RPMI7951 (cell line): Measurements from ENCODE around the gene DOCK9. TPM values are rescaled to one million over a fixed set of nuclear protein-coding genes. Genes with fewer than 3 reads are reported as not detected.
A peak's percentile ranks its signal among the peaks of the same experiment; 100 is the strongest.

ENCODE experiments used
- DNase-seq: peaks from one replicate; pipeline ENCODE4 v3.0.0-alpha.2; 2012; ENCODE audit warnings: low read depth
- total RNA-seq: library from RNA; depleted of rRNA; stranded (reverse); fragments of >200 nt; shearing (Covaris generic); gene quantifications from 2 replicates; pipeline ENCODE4 v1.2.3, GENCODE V29; 2014; rRNA removed

Gene DOCK9
- 34.2 and 36.9 TPM in 2 replicates for total RNA-seq

DNA sequence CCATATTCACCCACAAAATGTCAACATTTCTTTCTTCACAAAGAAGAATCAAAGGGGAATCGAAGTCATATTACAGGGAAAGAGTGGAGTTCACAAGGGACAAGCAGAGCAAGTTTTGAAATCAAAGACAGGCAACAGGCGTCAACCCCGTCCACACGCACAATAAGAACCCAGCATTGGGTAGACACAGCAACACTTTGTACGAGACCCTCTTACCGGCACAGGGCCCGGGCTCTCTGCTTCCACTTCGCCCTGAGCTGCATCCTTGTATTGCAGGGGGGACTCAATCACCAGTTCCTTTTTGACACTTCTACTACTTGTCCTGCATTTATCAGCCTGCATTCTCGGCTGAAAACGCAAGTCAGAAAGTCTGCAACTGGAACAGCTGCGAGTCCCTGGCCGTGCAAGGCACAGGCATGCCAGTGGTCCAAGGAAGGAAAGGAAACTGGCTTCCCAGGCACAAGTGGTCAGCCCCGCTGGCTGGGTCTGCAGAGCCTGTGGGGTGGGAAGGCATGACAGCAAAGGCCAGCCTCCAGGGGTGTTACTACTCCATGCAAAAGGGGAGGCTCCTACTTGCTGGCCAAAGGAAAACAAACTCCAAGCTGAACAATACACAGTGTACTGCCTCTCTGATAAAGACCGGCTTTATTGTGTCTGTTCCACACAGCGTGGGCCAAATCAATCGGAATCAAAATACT is at the start of gene DOCK9:
Gene DOCK9, minus strand, starts transcription at position 497 of the 698 bp plus-strand sequence. Its CDS starts 155 bp downstream, at position 342.
- peak; percentile 84 for DNase-seq

GRCh38 chr13:99027260-99027659 is 49.4 kb upstream of the DOCK9 start:
- peak; percentile 62 for DNase-seq

GRCh38 chr13:99022941-99023340 is 45.1 kb upstream of the DOCK9 start:
- peak; percentile 24 for DNase-seq

DNA sequence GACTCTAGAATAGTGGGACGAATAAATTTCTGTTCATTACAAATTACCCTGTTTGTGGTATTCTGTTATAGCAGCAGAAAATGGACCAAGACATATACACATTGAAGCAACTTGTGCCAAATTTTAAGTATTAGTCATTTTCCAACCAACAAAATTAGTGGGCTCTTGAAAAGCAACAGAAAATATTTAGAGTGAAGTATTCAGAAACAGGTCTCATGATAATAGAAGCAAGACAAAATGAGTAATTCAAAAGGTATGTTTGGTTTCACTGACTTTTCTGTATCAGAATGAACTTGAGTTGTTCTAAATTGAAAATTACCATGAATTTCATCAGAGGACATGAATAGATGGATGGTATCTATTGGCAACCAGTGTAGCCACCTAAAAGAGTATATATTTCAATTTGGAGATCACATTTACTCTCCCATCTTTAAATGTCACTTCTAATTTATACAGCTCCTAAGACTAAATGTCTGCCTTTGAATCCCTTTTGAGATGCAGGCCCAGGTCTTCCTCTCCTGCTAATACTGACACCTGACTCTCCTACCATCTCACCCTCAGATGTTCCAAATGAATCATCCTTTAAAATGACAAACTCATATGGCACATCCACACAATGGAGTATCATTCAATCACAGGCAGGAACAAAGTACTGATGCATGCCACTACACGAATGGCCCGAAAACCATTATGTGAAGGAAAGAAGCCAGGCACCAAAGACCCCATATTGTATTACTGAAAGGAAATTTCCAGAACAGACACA is 40.7 kb upstream of the DOCK9 start:
- peak; percentile 54 for DNase-seq

DNA sequence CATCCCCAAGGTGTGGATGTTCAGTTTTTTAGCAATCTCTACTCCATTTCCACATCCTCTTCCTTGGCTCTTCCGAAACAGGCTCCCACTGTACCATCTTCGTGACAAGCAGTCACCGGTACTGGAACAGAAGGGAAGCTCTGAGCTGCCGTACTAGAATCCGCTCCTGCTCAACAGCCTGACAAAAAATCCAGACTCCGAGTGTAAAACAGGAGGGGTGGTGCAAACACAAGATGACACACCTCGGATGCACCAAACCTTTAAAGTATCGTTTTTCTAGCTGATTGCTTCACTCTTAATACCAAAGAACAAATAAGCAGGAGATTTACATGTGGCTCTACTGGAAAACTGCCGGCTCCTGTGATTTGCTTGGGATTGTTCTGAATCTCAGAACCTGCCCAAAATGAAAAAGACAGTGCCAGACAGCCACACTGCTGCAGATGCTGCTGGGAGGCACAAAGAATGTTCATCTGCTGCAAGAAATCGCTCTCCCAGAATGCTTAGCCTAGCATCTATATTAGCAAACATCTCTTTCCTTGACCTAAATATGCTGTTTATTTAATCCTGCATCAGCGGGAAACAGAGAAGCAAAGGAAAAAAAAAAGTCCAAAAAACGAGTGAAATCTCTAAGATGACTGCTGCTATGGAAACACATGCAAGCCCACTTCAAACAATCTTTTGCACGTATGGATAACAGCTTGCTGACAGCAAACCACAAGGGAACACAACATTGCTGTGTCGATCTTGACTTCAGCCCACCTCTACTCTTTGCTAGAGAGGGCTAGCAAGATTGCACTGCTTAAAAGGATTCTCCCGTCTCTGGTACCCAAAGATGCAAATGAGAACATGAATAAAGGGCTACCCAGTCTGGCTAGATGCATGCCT is 38.0 kb upstream of the DOCK9 start:
- no peak for DNase-seq

DNA sequence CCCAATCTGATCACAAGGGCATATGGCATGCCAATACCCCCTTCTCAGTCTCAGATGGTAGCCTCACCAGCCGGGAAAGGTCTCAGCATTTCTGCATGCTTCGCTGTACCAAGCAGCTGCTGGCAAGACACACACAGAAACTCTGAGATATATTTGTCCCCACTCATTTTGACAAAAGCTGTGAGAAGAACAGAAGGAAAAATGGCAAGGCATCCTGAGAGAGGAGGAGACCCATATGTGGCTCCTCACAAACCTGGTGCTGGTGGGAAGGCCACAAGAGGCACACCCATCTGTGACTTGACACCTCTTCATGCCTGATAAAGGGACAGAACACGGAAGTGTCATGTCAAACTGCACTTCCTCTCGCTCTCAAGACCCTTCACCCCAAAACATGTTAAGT is 36.7 kb upstream of the DOCK9 start:
- DNase-seq = no peak

DNA sequence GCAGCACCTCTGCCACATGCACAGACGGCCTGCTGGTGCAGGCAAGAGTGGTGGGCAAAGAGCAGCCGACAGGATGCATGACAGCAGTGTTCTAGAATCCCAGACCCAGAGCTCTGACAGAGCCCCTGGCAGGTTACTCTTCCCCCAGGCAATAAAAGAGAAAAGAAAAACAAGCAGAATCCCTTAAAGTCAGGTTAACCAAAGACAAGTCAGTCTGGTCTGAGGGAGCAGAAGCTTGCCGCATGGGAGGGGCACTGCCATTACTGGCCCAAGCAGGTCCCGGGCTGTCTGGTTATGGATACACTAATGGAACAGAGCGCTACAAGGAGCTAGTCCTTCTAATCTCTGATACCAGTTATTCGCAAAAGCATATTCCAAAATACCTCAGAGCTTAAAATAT is 36.1 kb upstream of the DOCK9 start:
- no peak for DNase-seq

DNA sequence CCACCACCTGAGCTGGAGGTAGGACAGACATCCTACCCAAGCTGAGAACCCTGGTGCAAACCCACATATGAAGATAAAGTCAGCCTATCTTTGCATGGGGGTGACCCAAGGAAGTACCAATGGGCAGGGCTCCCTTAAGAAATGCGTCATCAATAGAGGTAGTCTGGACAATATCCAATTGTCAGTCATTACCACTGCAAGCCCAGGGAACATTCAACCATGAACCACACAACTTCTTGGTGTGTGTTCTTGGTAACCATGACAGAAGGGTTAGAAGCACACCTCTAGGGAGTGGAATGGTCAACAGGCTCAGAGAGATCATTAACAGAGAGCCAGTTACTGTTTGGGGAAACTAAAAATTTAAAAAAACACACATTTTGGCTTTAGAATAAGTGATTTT is 34.7 kb upstream of the DOCK9 start:
- DNase-seq = no peak

DNA sequence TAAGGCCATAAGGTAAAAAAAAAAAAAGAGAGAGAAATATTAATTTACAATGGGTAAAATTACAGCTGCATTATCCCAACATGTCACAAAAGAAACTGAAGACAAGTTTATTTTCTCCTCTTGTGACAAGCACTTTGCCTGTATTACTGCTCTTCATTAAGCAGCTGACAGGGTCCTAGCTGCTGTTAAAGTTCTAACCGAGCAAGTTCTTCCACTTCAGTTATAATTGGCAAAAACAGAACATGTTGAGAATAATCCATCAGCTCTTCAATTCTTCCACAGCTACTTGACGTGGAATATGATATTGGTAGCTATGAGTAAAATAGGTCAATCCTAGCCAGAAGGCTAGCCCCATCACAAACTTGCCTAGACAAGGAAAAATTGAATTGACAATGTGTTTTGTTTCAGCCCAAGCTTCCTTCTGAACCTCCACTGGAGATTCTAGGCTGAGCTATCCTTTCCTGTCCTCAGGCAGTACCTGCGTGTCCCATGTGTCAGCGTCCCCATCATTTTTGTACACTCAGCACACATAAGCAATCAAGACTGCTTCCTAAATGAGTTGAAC is 32.2 kb upstream of the DOCK9 start:
- DNase-seq = no peak

DNA sequence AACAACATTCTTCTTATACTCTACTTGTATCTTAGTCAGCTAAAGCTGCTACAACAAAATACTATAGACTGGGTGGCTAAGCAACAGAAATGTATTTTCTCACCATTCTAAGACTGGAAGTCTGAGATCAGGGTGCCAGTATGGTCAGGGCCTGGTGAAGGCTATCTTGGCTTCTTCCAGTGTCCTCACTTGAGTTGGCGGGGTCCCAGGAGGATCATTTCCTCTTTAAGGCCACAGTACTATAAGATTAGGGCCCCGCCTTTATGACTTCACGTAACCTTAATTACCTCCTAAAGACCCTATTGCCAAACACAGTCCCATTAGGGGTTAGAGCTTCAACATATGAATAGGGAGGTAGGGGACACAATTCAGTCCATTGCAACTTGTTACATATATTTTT is 30.7 kb upstream of the DOCK9 start:
- no peak for DNase-seq

DNA sequence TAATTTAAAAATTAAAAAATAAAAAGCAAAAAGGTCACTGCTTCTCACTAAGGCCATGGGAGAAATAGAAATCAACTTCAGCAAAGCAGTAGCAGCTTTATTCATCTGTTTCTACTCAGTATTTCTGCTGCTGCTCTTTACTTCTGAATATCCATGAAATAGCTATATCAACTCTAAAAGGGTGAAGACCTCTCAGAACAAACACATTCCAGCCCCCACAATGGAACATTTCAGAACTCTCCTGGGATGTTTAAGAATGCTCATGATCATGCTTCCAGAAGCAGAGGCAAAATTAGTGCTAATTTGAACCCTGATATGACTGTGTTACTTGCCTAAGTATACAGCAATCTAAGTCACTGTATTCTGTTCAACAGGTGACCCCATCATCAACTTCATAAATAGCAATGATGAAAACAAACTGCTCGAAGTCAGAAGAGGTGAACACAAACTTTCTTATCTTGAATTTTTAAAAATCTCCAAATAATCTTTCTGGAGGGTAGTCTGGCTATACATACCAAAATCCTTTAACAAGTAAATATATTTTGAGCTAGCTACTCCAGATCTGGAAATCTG is 29.6 kb upstream of the DOCK9 start:
- no peak for DNase-seq

- no peak for DNase-seq
Measured at GRCh38 chr13:99005609-99006008, 27.7 kb upstream of the DOCK9 start.

DNA sequence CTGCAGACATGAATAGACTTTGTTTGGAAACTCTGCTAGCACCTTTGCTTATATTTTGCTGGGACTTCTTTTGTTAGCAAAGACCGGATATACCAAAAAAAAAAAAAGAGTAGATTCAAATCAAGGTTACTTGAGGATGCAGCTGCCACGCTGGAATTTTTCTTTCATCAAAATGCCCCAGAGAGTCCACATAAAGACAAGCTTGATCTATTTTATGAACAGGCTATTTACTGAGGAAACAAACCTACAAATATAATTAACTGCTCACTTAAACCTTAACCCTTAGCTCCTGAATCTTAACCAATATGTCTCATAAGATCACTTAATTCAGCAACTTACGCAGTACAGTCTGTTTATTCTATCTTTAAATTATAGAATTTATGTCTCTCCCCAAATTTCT is 27.1 kb upstream of the DOCK9 start:
- DNase-seq = no peak

- no peak for DNase-seq
Measured at GRCh38 chr13:99003851-99004471, 26.1 kb upstream of the DOCK9 start.

- DNase-seq = no peak
Measured at GRCh38 chr13:99003186-99003585, 25.3 kb upstream of the DOCK9 start.

DNA sequence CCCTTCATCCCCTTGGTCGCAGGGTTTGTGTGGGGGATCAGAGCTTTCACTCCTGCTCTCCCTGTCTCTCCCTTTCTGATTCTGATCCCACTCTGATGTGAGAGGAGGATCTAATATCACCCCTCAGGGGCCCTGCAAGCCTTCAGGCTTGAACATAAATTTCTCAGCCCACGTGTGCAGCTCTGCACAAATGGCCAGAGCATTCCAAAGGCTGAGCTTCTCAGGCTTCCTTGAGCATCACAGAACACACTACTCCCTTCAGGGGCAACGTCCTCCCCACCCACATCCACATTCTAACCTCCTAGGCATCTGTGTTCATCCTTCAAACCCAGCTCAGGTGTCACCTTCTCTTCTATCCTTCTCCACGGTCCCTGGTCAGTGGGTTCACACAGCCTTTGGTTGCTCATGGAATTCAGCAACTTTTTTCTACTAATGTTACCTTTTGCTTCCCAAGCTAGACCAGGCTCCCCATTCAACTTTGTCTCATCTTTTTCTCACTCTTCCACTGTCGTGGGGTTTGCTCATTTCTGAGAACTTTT is 24.4 kb upstream of the DOCK9 start:
- DNase-seq = no peak

GRCh38 chr13:99000137-99000536 is 22.3 kb upstream of the DOCK9 start:
- no peak for DNase-seq

DNA sequence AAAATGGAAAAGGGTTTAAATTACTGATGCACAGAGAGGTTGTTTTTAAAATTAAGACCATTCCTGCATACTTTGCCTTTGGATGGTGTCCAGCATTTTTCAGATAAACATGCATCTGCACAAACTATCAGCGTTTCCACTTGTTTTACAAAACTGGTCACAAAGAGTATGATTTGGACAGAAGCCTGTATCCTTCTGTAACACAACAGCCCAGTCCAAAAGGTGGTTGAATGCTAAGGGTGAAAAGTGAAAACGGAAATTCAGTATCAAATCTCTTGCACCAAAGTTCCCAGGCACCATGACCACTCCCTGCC is 21.7 kb upstream of the DOCK9 start:
- no peak for DNase-seq

DNA sequence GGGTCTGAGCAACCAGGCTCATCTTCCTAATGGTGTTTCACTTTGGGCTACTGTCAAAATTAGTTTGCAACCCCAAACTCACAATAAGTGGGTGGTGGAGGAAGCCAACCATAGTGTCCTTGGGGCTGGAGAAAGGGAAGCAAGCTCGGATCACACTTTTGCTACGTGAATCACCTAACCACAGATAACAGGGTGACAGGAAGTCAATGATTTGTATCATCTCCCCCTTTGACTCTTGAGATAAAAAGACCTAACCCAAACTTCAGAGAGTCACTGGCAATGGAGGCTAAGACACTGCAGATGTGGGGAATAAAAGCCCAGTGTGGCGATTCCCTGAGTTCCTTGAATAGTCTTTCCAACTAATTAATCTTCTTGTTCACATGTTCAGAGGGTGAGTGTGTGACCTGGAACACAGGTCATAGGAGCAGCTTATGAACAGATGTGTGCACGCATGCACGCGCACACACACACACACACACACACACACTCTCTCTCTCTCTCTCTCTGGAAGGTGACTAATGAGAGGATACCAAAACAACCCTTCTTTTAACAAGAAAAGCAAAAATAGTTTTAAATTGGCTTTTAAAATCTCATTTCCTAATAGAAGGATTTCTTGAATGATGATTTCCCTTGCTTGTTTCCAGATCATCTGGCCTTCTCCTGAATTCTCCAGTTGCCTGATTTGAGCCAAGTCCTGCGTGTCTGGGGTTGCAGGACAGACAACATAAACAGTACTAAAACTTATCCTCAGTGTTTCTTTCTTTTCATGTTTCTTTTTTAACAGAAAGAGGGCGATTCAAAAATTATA is 21.2 kb upstream of the DOCK9 start:
- peak; percentile 85 for DNase-seq
